ENCODE data around the gene DLG2.
A peak's percentile ranks its signal among the peaks of the same experiment; 100 is the strongest.
"Not testable (repeated sequence)": the region's sequence is repeated elsewhere in the genome, so short reads cannot be mapped to it uniquely, and the experiment has no call there.

DLG2 gene

DNA sequence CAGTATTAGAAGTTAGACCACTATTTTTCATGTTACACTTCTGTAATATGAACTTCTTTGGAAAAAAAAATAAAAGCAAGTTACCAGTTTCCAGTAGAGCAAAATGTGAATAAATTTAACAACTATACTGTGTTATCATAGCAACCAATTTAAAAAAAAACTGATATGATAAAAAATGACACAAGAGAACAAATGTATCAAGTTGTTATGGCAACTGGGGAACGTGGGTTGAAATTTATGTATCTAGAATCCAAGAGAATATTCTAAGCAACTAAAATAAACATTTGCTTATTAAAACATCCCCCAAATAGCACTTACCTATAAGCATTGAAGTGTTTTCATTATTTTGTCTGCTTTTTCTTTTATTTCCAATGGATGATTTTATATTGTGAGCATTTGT, 442.4 kb downstream of the DLG2 start:
- DNase-seq, result no peak

DNA sequence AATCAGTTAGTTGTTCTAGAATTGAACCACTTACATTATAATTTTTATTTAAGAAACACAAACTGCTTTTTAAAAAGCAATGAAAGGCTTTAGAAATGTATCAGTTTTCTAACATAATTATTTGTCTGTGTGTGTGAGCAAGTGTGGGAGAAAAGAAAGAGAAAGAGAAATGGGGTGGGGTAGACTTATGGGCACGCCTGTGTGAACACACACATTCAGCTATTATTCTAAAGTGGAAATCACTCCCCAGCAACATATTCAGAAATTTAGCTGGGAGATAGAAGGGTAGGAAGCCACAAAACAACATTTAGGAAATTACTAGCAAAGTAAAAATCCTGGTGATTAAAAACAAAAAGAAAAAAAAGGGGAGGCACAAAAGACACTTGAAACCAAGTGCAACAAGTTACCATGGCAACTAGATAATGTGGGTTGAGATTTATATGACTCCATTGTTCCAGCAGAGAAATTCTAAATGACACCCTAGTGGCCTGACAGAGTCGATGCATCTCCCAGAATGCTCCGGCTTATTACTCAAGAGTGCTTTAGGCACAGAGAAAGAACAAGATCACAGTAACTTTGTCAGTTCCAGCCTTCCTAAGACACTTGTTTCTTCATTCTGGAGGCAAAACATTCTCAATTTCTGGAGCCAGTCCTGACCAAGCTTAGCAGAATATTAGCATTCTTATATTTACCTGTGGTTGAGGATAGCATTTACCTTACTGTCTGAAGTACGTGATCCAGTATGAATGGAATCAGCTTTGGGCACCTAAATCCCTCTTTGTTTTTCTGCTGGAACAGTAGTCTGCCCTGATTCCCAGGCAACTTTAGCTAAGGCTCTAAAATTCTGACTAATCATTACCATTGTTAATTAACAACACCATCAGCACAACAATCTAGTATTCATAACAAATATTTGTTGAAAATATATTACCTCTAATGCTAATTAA, 444.4 kb downstream of the DLG2 start:
- DNase-seq, result no peak

DNA sequence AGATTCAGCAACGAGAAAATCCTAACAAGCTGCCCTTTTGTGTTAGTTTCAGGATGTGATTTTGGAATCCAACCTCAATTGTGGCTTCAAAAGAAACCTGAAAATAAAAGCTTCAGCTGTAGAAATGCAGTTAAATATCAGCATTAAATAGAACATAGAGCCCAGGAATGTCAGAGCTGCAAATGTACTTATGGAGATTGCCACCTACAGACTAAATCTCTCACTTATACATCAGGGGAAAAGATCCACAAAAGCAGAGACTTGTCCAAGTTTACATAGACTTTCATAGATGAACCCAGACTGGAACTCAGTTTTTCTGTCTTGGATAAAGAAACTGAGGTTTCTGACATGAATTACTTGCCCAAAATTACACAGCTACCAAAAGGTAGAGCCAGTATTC, 446.6 kb downstream of the DLG2 start:
- no peak for DNase-seq

DNA sequence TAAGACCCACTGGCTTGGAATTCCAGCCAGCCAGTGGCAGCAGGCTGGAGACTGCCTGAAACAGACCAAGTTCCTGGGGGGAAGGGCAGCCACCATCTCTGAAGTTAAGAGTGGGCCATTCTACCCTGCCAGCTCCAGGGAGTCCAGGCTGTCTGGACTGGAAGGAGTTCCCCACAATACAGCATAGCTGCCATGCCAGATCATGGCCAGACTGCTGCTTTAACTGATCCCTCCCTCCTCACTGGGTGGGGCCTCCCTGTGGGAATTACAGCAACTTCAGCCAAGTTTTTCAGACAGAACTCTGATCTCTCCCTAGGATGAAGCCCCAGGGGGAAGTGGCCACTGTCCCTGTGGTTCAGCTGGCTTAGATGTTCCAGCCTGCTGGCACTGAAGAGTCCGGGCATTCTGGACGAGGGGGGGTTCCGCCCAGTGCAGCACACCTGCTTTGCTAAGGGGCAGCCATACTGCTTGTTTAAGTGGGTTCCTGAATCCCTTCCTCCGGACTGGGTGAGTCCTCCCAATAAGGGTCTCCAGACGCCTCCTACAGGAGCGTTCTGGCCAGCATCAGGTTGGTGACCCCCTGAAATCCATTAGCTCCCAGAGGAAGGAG, 455.4 kb downstream of the DLG2 start:
- DNase-seq, result no peak

DNA sequence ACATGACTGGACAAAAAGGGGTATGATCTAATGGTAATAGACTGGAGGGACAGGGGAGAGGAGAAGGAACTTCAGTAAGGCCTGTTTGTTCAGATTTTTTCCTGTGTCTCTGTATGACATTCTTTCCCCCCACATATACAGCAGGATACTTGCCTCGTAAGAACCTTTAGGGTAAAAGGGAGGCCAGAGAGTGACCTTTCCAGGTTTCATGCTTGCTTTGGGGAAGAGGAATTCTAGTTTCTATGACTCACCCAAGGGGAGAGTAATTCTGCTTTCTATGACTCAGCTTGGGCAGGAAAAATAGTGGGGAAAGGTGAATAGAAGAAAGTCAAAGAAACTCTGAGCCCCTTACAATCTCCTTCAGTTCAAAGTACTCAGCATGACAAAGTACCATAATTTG, 457.0 kb downstream of the DLG2 start:
- no peak for DNase-seq

DNA sequence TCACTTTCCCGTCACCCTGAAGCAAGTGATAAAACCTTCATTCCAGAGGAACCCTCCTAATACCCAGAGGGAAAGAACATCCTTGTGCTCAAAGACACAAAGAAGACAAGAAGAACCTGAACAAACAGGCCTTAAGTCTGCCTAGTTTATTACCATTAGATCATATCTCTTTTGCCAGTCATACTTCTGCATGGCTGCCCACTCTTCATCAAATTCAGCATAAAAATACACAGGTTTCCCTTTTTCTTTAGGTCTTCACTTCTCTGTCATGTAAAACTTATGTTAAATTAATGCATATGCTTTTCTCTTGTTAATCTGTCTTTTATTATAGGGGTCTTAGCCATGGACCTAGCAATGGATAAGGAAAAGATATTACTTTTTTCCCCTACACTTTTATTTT, 459.7 kb downstream of the DLG2 start:
- DNase-seq, result no peak

DNA sequence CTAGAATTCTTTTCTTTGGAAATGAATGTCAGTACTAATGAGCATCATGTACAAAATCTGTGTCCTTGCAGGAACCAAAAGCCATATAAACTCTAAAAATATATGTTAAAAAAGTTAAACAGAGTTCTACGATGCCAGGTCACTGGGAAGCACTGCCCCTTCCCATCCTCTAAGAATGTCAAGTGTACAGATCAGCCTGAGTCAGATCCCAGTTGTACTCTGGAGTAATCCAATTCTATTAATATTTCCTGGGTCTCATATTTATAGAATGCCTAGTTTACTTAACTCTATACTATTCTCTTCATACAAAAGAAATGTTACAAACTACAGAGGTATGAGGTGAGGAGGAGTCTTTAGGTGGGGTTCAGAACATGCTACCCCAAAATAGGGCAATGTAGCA, 460.1 kb downstream of the DLG2 start:
- no peak for DNase-seq

DNA sequence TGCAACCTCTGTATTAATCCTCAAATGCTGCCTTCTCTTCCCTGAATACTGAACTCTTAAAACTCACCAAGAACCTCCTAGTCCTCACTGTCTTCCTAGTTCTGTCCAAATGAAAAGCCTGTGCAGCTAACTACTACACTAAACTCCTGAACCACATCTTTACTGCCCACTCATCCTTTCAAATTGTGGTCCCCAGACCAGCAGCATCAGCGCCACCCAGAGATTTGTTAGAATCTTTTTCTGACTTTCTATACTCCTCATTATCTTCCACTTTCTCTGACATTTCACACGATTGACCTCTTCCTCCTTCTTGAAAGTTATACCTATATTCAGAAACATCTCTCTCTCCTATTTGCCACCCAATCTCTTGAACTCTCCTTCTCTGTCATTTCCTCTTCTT, 461.3 kb downstream of the DLG2 start:
- no peak for DNase-seq

DNA sequence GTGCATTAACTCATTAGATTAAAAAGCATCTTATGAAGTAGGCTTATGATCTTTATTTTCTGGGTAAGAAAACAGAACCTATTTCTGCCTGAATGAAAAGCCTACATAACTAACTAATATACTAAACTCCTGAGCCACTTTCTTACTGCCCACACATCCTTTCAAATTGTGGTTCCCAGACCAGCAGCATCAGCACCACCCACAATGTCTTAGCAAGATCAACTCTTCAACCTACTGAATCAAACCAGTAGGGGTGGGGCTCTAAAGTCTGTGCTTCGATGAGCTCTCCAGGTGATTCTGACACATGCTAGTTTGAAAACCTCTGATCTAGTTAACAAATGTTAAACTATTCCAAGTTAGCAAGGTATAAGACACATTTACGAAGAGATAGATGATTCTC, 462.4 kb downstream of the DLG2 start:
- no peak for DNase-seq

DNA sequence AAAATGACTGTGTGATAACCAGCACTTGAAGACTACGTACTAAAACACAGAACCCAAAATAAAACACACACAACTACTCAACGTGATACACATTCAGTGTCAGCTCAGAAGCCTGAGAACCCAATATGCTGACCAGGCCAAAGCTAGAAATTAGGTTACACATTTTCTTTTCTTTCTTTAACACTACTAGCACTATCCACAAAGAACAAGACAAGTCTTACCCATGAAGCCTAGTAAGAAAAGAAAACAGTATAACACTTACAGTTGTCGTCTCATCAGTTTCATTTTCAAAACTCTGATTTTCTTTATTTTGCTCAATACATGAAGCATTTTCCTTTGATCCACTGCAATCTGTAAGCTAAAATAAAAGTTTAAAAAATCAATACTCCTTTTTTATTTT, 472.9 kb downstream of the DLG2 start:
- no peak for DNase-seq

DNA sequence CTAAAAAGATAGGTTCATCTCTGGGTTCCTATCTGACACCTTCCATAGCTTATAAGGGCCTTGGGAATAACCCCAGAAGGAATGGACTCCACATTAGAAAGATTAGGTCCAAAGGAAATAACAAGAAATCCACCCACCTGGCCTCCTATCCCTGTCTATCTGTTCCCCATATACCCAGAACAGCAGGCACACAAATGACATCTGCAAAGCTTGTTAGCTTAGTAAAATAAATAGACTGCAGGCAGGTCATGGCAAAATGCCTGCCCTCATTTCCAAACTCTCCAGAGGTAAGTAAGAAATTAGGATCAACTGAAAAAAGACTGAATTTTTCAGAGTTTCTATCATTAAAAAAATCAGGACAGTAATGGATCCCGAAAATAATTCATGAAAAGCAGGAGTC, 489.5 kb downstream of the DLG2 start:
- no peak for DNase-seq

DNA sequence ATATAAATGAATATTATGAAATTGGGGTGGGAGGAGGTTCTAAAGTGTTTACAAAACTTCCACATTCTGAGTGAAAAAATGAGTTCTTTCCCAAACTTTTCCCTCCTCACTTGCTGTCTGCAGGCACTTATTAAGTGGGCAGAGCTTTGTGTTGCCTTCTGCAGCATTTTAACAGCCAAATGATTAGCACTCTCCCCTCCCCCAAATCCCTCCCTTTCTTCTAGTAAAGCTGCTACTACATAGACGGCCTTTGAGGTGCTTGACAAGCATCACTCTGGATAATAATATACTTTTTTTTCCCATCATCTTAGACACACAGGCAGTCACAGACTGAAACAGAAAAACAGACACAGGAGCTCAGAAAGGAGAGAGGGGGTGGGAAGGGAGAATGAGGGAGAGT, 493.5 kb downstream of the DLG2 start:
- DNase-seq, result no peak

DNA sequence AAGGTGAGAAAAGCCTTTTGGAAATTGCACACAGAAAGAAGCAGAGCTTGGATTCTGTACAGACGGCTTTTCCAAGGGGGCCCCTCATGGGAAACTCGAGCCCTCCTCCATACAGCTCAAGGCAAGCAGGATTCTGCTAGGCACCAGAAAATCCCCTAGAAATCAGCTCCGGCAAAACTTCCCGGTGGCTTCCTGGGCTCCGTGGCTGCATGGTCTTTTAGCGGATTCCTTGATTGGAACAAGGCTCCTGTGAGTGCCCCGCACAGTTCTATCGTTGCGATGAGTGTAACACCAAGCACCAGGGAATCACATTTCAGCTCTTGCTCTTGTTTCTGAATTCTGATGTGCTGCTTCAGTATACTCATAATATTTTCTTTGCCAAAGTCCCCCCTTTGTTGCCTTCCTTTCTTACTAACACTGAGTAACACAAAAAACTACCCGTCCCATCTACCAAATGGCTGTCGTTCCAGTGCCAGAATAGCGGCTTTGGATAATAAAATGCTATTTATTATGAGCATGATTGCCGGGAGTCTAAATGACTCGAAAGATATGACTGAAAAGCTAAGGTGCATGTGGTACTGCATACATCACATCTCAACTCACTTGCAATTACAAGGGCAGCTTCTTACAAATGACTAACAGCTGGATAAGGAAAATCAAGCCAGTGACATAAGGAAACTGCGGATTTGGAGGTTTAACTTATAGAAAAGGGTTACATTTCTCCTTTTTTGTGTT, 494.1 kb downstream of the DLG2 start:
- peak; percentile 37 for DNase-seq

DNA sequence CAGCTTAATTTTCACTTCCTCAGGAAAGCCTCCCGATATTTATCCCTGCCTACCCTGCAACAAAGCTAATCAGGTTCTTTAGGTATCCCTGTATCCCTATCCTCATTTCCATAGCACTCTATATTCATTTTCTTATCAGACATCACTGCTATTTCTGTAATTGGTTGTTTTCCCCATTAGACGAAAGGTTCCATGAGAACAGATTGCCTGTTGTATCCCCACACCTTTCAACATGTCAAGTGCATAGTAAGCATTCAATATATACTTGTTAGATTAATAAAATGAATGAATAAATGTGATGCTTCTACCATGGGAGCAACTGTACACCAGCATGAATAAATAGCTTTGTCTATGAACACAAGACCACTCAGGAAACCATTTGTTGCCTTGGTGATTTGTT, 499.8 kb downstream of the DLG2 start:
- DNase-seq, result no peak

DNA sequence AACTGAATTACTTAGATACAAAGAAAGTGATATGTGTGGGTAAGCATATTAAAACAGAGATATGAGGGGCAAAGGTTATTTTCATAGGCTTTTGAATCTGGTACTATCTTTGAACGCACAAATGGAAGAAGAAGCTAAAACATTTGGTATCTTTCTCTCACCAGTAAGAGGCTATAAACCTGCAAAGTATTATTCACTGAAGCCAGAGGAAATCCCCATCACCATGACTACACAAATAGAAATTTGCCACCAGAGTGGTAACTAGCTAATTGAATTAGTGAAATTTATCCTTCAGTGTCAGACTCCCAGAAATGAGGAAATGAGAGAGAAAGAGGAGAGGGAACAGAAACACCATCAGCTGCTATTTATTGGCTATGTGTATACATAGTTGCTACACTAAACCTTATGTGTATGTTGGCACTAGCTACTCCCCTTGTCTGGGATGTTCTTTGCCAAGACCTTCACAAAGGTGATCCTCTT, 503.4 kb downstream of the DLG2 start:
- DNase-seq, result no peak

DNA sequence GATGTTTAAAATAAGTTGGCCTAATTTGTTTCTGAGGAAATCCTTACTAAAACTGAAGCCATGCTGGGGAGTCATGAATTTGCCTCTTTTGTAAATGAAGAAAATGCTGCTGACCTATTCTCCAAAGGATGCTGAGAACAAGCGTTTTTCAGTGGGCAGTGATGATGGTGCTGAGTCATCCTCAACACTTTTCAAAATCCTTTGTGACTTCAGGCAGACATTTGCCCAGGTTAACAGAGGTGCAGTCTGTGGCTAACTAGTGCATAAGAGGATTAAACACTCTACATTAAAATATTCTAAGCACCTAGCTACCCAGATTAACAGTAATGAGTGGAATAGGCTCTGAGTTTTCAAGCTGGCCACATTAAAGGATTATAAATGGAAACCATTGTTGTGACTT, 509.0 kb downstream of the DLG2 start:
- DNase-seq, result no peak

DNA sequence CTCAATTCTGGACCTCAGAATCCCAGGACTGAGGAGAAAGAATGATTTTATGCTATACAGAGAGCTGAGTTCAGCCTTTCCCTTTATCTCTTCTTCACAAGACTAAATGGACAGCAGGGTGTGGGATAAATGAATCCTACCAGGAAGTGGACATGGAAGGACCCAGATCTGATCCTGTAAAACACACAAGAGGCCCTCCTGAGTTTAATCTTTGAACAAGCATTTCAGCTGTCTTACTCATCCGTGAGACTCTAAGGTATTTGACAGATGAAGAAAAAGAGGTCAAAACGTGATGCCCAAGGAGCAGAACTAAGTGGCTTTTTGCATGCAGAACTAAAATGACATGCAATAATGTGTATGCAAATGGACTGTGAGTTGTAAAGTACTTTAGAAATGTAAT, 511.3 kb downstream of the DLG2 start:
- no peak for DNase-seq

DNA sequence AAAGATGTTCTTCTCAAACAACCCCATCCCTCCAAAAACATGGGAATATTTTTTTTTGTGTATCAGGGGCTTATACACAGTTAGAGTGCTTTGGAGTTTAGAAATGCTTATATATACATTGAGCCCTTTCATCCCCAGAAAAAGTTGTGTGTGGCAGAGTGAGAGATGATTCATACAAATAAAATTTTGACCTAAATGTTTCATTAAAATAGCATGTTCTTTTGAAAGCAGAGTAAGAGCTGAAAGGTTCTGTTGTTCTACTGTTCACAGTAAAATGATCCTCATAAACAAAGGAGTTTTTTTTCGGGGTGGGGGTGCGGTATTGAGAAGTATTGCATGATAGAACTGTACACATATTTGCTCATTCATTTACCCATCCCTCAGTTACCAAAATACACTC, 512.4 kb downstream of the DLG2 start:
- DNase-seq, result no peak

DNA sequence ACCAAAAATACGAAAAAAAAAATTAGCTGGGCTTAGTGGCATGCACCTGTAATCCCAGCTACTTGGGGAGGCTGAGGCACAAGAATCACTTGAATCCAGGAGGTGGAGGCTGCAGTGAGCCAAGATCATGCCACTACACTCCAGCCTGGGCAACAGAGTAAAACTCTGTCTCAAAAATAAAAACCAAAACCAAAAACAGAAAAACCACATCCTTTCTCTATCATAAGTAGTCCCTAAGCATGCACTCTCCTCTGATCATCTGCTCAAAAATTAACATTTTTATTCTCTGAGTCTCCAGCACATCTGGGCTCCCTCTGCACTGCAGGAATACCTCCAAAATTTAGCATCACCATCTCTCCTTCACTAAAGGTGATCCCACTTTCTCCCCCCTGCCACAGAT, 516.9 kb downstream of the DLG2 start:
- DNase-seq, result not testable (repeated sequence)

DNA sequence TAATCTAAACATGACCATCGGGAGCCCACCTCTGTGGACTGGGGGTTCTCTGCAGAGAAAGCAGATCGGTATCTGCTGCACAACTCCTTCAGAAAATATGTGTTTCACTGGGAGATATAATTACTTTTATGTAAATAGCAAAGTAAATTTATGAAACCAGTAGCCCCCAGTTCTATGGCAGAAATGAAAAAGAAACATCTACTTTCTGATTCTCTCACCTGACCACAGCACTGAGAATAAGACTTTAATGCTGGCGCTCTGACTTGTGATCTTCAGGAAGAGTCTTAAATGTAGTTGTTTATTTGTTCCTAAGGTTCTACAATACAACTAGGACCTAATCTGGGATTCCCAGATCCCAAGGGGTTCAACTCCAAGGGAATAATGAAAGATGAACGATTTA, 518.0 kb downstream of the DLG2 start:
- DNase-seq, result no peak

DNA sequence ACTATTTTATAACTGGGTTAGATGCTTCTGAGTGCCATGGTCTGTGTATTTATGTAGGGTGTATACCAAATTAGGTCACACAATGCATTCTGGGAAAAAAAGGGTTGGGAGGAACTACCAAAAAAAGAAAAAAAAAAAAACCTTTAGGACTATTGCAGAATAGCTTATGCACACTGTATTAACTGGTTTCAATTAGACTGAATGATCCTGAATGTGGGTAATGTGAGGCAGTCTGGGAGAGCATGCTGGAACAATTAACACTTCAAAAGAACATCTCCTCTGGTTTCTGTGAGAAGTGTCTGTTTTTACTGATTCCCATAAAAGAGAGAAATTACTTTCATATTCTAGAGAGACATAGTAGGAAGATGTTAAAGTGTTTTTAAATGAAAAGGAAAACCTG, 521.3 kb downstream of the DLG2 start:
- no peak for DNase-seq

DNA sequence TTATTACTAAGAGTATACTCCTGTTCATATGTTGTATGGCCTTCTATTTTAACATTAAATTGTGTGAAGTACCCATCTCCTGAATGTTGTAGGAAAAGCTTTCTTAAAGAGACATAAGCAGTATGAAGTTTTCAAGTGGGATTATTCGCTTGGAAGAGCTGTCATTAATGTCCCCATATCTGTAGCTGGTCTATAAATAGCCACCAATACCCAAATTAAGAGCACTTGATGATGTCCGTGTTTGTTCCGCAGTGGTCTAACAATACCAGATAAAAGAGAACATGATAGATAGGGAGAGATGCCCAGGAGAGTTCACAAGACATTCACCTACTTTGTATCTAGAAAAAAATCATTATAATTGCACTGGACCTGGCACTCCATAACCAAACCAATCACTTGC, 527.6 kb downstream of the DLG2 start:
- DNase-seq, result no peak

DNA sequence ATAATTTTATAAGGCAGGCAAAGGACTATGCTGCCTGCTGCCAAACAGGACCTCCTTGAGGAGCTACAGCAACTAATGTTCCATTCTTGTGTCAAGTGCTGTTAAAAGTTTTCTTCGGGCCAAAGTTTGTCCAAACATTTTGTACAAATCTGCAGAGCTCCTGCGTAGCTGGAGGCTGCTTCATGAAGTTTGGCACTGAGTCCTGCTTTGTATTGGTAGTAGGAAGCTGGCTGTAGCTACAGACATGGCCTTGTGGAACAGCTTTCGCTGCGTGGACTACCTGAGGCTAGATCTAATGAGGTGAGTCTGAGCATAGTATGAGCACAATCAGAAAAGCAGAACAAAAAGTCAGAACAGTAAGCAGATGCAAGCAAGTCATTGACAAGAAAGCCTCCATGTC, 528.1 kb downstream of the DLG2 start:
- no peak for DNase-seq

DNA sequence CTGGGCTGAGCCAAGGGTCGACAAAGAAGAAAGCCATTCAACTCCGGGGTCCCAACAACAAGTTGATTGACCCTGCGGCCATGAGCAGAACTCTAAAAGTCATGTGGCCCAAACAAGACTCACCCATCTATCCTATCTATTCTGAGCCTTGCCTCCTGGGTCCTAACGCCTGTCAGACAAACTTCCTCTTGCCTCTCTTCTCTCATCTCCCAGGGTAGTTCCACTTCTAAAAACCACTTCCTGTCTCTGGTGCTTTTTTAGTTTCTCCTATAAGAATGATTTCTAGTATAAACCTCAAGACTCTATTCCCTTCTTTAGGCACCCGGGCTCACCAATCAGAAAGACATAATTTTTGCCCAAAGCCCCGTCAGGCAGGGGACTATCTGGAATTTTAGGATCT, 530.2 kb downstream of the DLG2 start:
- no peak for DNase-seq
